Fibroblast of lung (primary cell): ENCODE data around the gene NDUFA13. TPM values are rescaled to one million over a fixed set of nuclear protein-coding genes. Genes with fewer than 3 reads are reported as not detected.

Experiments
- DNase-seq, 2 donors: peaks; one replicate each; pipeline versions ENCODE4 v3.0.0 to v3.0.0-alpha.2; 2010; ENCODE audit warnings: low read depth in 2 of 2
- H2AFZ ChIP-seq: 2 replicates; pipeline ENCODE4 v1.5.1; 2012; ENCODE audit warnings: low read length, control low read depth, inconsistent platforms
- H3K27ac ChIP-seq: 2 replicates; pipeline ENCODE4 v1.5.1; 2011; ENCODE audit warnings: low read length, control low read depth; ENCODE audit not compliant: insufficient read depth
- H3K27me3 ChIP-seq: 2 replicates; pipeline ENCODE4 v1.5.1; 2011; ENCODE audit warnings: mild to moderate bottlenecking, low read length; ENCODE audit not compliant: control insufficient read depth, insufficient read depth
- H3K36me3 ChIP-seq: 2 replicates; pipeline ENCODE4 v1.5.1; 2011; ENCODE audit warnings: low read length; ENCODE audit not compliant: control insufficient read depth, insufficient read depth
- H3K4me1 ChIP-seq: 2 replicates; pipeline ENCODE4 v1.5.1; 2011; ENCODE audit warnings: low read length; ENCODE audit not compliant: control insufficient read depth, insufficient read depth; ENCODE audit errors: extremely low read depth
- H3K4me2 ChIP-seq: 2 replicates; pipeline ENCODE4 v1.5.1; 2011; ENCODE audit warnings: low read length, control low read depth; ENCODE audit not compliant: insufficient read depth; ENCODE audit errors: extremely low read depth
- H3K4me3 ChIP-seq, 4 experiments: fragments of 200-600 bp in 1 of 4; sonication (generic) in 1 of 4; replicated peaks in 1 of 4; 2 replicates each; pipeline ENCODE4 v1.5.1; 2011 to 2016; ENCODE audit warnings: low read length in 4 of 4, low read depth in 3 of 4, mild to moderate bottlenecking in 3 of 4, control low read depth in 2 of 4, inconsistent platforms in 1 of 4, mixed read lengths in 1 of 4; ENCODE audit not compliant: insufficient read depth in 1 of 4; ENCODE audit errors: control extremely low read depth in 1 of 4
- H3K79me2 ChIP-seq: 2 replicates; pipeline ENCODE4 v1.5.1; 2012; ENCODE audit warnings: mild to moderate bottlenecking, low read length, inconsistent platforms; ENCODE audit not compliant: control insufficient read depth, insufficient read depth
- H3K9ac ChIP-seq: 2 replicates; pipeline ENCODE4 v1.5.1; 2011; ENCODE audit warnings: mild to moderate bottlenecking, low read length, control low read depth; ENCODE audit not compliant: insufficient read depth
- H3K9me3 ChIP-seq: 2 replicates; pipeline ENCODE4 v1.5.1; 2012; ENCODE audit warnings: low read depth, low read length; ENCODE audit not compliant: control insufficient read depth, insufficient read depth
- H4K20me1 ChIP-seq: 2 replicates; pipeline ENCODE4 v1.5.1; 2011; ENCODE audit warnings: low read length; ENCODE audit not compliant: control insufficient read depth, insufficient read depth; ENCODE audit errors: extremely low read depth
- EZH2 ChIP-seq: IDR thresholded peaks from 2 replicates; pipeline ENCODE4 v1.5.1; 2012; ENCODE audit warnings: low read length, control low read depth, mild to moderate bottlenecking; ENCODE audit errors: missing control alignments
- polyA minus RNA-seq: library from RNA; depleted of rRNA, polyadenylated mRNA; stranded (reverse); fragments of >200 nt; gene quantifications from 2 replicates; pipeline ENCODE4 v1.2.3, GENCODE V29; 2011; ENCODE audit warnings: low replicate concordance
- polyA plus RNA-seq, 2 donors: library from polyadenylated mRNA; depleted of rRNA in 1 of 2; stranded (reverse) in 1 of 2; unstranded in 1 of 2; fragments of >200 nt; gene quantifications; 2 replicates each; pipeline ENCODE4 v1.2.1, GENCODE V29; 2011 to 2012; ENCODE audit warnings: missing spikeins in 1 of 2
- total RNA-seq: library from RNA; depleted of rRNA; stranded (reverse); fragments of >200 nt; gene quantifications from 2 replicates; pipeline ENCODE4 v1.2.1, GENCODE V29; 2014
- TF ChIP-seq, protein P1 (sequence below), 2 donors: IDR thresholded peaks in 1 of 2; conservative IDR thresholded peaks in 1 of 2; 1 replicate in 1 of 2; 2 replicates in 1 of 2; pipeline ENCODE4 v1.5.1; 2011 to 2012; ENCODE audit warnings: low read length in 2 of 2, control low read depth in 1 of 2, inconsistent platforms in 1 of 2, low read depth in 1 of 2, mild to moderate bottlenecking in 1 of 2

The NDUFA13 gene
- 215 and 221 TPM in 2 replicates for total RNA-seq
- polyA plus RNA-seq, result 306 and 472 TPM in 2 replicates
- 534 and 556 TPM in 2 replicates for polyA plus RNA-seq (2012)
- polyA minus RNA-seq, result 197 and 217 TPM in 2 replicates

DNA sequence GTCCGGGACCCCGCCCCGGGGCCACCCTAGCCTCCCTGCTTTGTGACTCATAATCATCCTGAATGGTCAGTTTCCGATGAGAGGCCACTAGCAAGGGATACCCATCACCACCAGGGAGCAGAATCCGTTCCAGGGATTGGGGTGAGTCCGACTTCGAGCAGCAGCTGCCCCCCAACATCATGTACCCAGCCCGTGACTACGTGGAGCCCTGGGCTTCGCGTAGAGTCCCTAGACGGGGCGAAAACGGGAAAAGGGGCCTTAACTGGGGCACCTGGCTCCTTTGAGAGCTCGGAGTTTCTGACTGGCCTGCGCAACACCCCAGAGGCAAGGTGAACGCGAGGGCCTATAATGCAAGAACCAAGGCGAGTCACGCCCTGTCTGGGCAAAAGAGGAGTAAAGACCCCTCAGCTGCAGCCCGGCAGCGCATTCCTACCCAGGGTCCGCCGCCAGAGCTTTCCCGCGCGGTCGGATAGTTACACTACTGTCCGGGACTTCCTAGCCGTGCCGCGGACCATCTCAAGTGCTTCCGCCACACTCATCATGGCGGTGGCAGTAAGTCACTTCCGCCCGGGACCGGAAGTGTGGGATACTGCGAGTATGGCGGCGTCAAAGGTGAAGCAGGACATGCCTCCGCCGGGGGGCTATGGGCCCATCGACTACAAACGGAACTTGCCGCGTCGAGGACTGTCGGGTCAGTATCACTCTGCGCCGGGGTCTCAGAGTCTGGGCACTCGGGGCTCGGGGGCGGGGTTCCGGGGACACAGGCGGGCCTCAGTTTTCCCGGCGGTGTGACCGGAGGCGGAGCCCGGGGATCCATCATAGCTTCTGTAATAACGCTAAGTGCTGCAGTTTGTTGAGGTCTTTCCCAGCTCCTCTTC is at the start of gene NDUFA13:
NDUFA13 (plus strand) TSS at position 584 of the 878 bp plus-strand sequence; CDS start at position 598, 14 bp downstream.
- peak; percentile 87 to 93 for DNase-seq
- Histone ChIP-seq H3K4me1 (no peaks in the 10 kb centered on the region), H3K27ac (peak within 1 kb of the TSS; percentile 80), H3K9me3 (no peaks in the 10 kb centered on the region), H3K9ac (peak within 1 kb of the TSS; percentile 72), H3K27me3 (no peaks in the 10 kb centered on the region), H3K4me3 (peak within 1 kb of the TSS; percentile 42 to 98 (median 75)), H3K79me2 (peaks cover 22% of the 10 kb centered on the region), H4K20me1 (no peaks in the 10 kb centered on the region), H2AFZ (peak within 1 kb of the TSS; percentile 84), H3K4me2 (peak within 1 kb of the TSS; percentile 93), H3K36me3 (peaks cover 2% of the 10 kb centered on the region)
- TF ChIP-seq EZH2, result no peak
- TF ChIP-seq, protein P1, sequence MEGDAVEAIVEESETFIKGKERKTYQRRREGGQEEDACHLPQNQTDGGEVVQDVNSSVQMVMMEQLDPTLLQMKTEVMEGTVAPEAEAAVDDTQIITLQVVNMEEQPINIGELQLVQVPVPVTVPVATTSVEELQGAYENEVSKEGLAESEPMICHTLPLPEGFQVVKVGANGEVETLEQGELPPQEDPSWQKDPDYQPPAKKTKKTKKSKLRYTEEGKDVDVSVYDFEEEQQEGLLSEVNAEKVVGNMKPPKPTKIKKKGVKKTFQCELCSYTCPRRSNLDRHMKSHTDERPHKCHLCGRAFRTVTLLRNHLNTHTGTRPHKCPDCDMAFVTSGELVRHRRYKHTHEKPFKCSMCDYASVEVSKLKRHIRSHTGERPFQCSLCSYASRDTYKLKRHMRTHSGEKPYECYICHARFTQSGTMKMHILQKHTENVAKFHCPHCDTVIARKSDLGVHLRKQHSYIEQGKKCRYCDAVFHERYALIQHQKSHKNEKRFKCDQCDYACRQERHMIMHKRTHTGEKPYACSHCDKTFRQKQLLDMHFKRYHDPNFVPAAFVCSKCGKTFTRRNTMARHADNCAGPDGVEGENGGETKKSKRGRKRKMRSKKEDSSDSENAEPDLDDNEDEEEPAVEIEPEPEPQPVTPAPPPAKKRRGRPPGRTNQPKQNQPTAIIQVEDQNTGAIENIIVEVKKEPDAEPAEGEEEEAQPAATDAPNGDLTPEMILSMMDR (conservative IDR thresholded peaks at IDR 0.05 in 1 of 2, IDR thresholded peaks at IDR 0.05 in 1 of 2; ENCODE audit: low read depth in 1 of 2, low read length in 2 of 2), result peak in 1 of 2 donors; percentile 2

DNA sequence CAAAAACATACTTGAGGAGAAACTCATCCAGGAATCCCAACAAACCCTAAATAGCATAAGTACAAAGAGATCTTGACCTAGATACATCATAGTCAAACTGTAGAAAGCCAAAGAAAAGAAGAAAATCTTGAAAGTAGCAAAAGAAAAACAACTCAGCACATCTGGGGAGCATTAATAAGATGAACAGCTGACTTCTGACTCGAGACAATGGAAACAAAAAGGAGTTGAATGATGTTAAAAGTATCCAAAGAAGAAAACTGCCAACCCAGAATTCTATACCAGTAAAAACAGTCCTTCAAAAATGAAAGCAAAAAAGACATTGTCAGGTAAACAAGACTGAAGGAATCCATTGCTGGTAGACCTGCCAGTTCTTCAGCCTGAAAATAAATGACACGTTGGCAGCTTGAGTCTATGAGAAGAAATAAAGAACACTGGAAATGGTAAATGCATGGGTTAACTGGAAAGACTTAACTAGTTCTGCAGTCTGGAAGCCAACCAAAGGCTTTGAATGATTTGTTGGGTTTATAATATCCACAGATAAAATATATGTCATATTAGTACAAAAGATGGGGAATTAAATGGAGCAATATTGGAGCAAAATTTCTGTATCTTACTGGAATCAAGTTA is 47.5 kb upstream of the NDUFA13 start:
- Histone ChIP-seq H3K27ac (no peak overlapping the region), H2AFZ (no peak overlapping the region), H3K36me3 (peaks cover 16% of the 10 kb centered on the region), H4K20me1 (no peaks in the 10 kb centered on the region), H3K4me1 (peaks cover 6% of the 10 kb centered on the region), H3K27me3 (no peaks in the 10 kb centered on the region), H3K4me2 (no peak overlapping the region), H3K9me3 (no peaks in the 10 kb centered on the region), H3K79me2 (peaks cover 49% of the 10 kb centered on the region), H3K4me3 (no peak overlapping the region), H3K9ac (no peak overlapping the region)
- DNase-seq, result peak in 1 of 2 donors; percentile 49
- TF ChIP-seq, protein P1 (conservative IDR thresholded peaks at IDR 0.05 in 1 of 2, IDR thresholded peaks at IDR 0.05 in 1 of 2; ENCODE audit: low read depth in 1 of 2, low read length in 2 of 2), result no peak
- TF ChIP-seq EZH2, result no peak

DNA sequence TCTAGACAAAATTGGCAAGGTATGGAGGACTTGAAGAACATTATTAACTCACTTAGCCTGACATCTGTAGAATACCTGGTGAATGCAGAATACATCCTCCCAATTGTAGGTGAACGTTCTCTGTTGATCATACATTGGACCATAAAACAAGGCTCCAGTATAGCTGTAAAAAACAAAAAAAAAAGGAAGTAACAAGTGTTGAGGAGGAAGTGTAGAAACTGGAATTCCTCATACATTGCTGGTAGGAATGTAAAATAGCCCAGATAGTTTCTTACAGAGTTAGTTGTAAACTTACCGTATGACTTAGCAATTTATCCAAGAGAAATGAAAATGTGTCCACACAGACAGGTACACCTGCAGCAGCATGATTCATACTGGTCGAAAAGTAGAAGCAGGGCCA is 45.4 kb upstream of the NDUFA13 start:
- peaks cover 46% of the 10 kb centered on the region for H3K79me2 ChIP-seq
- H3K36me3 ChIP-seq, result peaks cover 12% of the 10 kb centered on the region
- H3K4me1 ChIP-seq, result peaks cover 2% of the 10 kb centered on the region
- TF ChIP-seq, protein P1 (conservative IDR thresholded peaks at IDR 0.05 in 1 of 2, IDR thresholded peaks at IDR 0.05 in 1 of 2; ENCODE audit: low read depth in 1 of 2, low read length in 2 of 2), result no peak
- no peak for TF ChIP-seq EZH2
- no peak overlapping the region for H2AFZ ChIP-seq
- no peak overlapping the region for H3K4me2 ChIP-seq
- H3K27ac ChIP-seq, result no peak overlapping the region
- H4K20me1 ChIP-seq, result no peaks in the 10 kb centered on the region
- H3K27me3 ChIP-seq, result no peaks in the 10 kb centered on the region
- no peak overlapping the region for H3K4me3 ChIP-seq
- DNase-seq, result no peak
- no peak overlapping the region for H3K9ac ChIP-seq
- H3K9me3 ChIP-seq, result no peaks in the 10 kb centered on the region
